Stomach (tissue), 4 donors: ENCODE measurements around the gene MYBBP1A.

ENCODE experiments used
- CTCF ChIP-seq, 7 experiments: fragments of 450-650 bp in 4 of 7; fragments of 200-600 bp in 3 of 7; sonication (generic) in 3 of 7; IDR thresholded peaks; one replicate each; pipeline ENCODE4 v1.5.1; 2016 to 2019; ENCODE audit warnings: antibody characterized with exemption in 7 of 7, control low read depth in 2 of 7, mild to moderate bottlenecking in 1 of 7
- EP300 ChIP-seq: sonication (generic); formaldehyde crosslinking; IDR thresholded peaks from one replicate; pipeline ENCODE4 v1.6.1; 2017; ENCODE audit warnings: antibody characterized with exemption
- POLR2A ChIP-seq, 4 donors: fragments of 450-650 bp; IDR thresholded peaks; one replicate each; pipeline ENCODE4 v1.6.1; 2016; ENCODE audit warnings: antibody characterized with exemption in 4 of 4, control low read depth in 2 of 4, mild to moderate bottlenecking in 1 of 4, moderate library complexity in 1 of 4

DNA sequence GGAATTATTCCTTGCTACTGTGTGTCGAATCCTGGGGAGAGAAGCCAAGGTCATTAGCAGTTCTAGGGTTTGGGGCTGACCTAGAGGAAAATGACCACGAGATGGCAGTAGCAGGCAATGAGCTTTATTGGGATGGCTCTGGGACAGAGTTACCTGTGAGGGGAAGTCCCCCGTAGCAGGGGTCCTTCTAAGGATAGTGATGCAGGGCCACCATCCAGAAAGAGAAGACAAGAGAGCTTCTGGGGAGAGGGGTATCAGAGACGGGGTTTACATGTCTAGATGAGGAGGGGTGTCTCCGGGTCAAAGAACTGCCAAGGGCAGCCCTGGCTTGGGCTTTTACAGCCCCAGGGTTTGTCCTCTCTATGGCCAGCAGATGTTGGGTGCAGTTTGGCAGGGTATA, 11.6 kb upstream of the MYBBP1A start:
- TF ChIP-seq CTCF (IDR thresholded peaks at IDR 0.05) (peak in 5 of 7 experiments; percentile 54 to 78 (median 63)), POLR2A (IDR thresholded peaks at IDR 0.05) (no peak), EP300 (no peak)
